Spleen (tissue), 7 donors: ENCODE measurements around the gene MUTYH.

Experiments used
- POLR2A ChIP-seq, 3 donors: fragments of 450-650 bp; IDR thresholded peaks; one replicate each; pipeline ENCODE4 v1.5.1; 2017; ENCODE audit warnings: antibody characterized with exemption in 3 of 3, mild to moderate bottlenecking in 1 of 3
- TF ChIP-seq, protein P1 (sequence below), 11 experiments: fragments of 200-600 bp in 7 of 11; fragments of 450-650 bp in 4 of 11; sonication (generic) in 4 of 11; IDR thresholded peaks in 8 of 11; conservative IDR thresholded peaks in 3 of 11; 1 replicate in 7 of 11; 2 replicates in 4 of 11; pipeline versions ENCODE4 v1.4.0 to v1.8.0; 2016 to 2021; ENCODE audit warnings: antibody characterized with exemption in 11 of 11, inconsistent platforms in 4 of 11, mild to moderate bottlenecking in 1 of 11
- donor health status: DM: no; HTN: no; CAD: no; lungs with moderate emphysema.
- donor health status: DM: no; HTN: no; CAD: no.
- donor health status: DM: no; HTN: no; CAD: no.

DNA sequence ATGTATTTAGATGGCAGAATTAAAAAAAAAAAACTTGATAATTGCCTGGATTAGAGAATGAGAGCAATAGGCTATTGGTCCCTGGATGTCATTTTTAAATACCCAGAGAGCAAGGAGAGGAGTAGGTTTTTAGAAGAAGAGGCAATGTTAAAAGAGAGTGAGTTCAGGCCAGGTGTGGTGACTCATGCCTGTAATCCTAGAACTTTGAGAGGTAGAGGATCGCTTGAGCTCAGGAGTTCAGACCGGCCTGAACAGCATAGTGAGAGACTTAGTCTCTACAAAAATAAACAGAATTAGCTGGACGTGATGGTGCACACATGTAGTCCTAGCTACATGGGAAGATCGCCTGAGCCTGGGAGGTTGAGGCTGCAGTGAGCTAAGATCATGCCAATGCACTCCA lies 15.9 kb upstream of the MUTYH start:
- TF ChIP-seq, protein P1, sequence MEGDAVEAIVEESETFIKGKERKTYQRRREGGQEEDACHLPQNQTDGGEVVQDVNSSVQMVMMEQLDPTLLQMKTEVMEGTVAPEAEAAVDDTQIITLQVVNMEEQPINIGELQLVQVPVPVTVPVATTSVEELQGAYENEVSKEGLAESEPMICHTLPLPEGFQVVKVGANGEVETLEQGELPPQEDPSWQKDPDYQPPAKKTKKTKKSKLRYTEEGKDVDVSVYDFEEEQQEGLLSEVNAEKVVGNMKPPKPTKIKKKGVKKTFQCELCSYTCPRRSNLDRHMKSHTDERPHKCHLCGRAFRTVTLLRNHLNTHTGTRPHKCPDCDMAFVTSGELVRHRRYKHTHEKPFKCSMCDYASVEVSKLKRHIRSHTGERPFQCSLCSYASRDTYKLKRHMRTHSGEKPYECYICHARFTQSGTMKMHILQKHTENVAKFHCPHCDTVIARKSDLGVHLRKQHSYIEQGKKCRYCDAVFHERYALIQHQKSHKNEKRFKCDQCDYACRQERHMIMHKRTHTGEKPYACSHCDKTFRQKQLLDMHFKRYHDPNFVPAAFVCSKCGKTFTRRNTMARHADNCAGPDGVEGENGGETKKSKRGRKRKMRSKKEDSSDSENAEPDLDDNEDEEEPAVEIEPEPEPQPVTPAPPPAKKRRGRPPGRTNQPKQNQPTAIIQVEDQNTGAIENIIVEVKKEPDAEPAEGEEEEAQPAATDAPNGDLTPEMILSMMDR (IDR thresholded peaks at IDR 0.05 in 8 of 11, conservative IDR thresholded peaks at IDR 0.05 in 3 of 11), result no peak
- TF ChIP-seq POLR2A (IDR thresholded peaks at IDR 0.05), result no peak
